Measurements from ENCODE around the gene STAT4.

The STAT4 gene

DNA sequence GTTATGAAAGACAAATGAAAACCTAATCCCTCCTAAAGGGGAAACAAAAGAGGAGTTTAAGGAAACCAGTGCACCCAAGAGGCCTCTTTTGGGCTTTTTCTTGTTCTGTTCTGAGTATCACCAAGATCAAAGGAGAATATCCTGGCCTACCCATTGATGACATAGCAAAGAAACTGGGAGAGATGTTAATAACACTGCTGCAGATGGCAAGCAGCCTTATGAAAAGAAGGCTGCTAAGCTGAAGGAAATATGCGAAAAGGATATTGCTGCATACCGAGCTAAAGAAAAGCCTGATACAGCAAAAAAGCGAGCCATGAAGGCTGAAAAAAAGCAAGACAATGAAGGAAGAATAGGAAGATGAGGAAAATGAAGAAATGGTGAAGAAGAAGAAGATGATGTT lies 23.6 kb upstream of the STAT4 start:
- no peak for DNase-seq

- no peak for DNase-seq
Observed at GRCh38 chr2:191173206-191173605, 22.4 kb upstream of the STAT4 start.

GRCh38 chr2:191171708-191172355 lies 21.0 kb upstream of the STAT4 start:
- no peak for DNase-seq

GRCh38 chr2:191171286-191171685 lies 20.5 kb upstream of the STAT4 start:
- no peak for DNase-seq

- no peak for DNase-seq
Observed at GRCh38 chr2:191170773-191171172, 20.0 kb upstream of the STAT4 start.

GRCh38 chr2:191170301-191170636 lies 19.5 kb upstream of the STAT4 start:
- DNase-seq: no peak

DNA sequence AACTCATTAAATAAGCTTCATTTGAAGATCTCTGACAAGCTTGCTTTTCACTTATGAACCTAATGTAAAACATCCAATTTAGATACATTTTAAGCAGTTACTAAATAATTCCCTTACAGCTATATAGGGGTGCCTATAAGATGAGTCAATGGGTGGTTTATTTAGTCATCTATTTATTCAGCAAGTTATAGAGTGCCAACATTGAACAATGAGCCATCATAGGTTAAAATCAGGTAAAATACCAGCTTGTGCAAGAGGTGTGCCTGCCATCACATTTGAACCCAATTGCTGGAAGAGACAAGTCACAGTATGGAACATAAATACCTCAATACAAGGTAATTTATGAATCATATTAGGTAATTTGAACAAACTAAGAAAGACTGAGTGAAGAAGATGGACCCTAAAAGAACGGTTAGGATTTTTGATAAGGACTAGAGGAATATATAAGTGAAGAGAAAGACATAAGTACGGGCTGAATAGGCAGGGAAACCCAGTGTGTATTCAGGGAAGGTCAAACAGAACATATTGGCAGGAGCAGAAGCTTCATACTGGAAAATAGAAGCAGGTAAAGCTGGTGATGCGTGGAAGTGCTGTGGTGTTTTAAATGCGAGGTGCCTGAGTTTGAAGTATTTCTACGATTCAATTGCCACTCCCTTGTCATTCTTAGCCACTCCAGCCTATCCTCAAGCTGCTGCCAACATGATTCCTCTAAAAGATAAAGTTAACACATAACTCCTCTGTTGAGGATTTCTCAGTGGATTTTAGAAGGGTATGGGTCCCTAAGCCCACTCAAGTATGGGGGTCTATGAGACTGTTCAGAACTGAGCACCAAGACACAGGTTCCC lies 18.9 kb upstream of the STAT4 start:
- DNase-seq: no peak

- no peak for DNase-seq
Observed at GRCh38 chr2:191167766-191168165, 17.0 kb upstream of the STAT4 start.

- DNase-seq: no peak
Observed at GRCh38 chr2:191166756-191167445, 16.1 kb upstream of the STAT4 start.

GRCh38 chr2:191166111-191166755 lies 15.4 kb upstream of the STAT4 start:
- DNase-seq: no peak

DNA sequence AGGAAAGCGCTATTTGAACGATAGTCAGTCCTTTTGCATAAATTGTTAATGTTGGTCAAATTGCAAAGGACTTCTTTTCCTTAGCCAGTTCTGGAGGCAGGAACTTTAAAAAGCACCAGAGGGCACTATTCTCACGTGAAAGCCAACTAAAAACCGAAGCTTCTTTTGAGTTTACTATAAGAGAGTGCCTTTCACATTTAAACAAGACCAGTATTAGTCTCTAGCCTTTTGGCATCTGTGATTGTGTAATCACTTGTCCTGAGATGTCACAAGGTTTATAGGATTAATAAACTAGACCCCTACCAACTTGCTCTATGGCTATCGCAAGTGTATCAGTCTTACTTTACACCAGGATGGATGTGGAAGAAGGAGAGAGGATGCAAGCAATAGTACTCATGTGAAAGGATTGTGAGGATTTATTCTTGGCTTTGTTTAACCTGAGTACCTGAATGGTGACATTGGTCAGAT lies 14.4 kb upstream of the STAT4 start:
- DNase-seq: no peak

DNA sequence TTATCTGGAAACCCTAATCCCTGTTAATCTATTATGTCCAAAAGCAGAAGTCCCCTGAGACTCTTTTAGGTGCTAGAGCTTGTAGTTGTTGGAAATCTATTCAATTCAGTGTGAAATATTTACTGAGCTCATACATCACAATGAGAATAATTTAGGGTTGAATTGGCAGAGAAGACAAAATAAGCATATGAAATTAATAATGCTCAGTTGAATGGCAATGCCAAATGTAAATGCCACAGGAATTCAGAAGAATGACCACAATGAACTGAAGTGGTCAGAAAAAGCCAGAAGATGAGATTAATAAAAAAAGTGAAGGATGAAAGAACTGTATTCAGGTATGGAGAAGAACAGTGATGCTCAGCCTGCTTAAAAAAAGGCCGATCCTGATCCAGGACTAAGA lies 8.0 kb upstream of the STAT4 start:
- DNase-seq: no peak

- DNase-seq: no peak
Observed at GRCh38 chr2:191158193-191158592, 7.4 kb upstream of the STAT4 start.

DNA sequence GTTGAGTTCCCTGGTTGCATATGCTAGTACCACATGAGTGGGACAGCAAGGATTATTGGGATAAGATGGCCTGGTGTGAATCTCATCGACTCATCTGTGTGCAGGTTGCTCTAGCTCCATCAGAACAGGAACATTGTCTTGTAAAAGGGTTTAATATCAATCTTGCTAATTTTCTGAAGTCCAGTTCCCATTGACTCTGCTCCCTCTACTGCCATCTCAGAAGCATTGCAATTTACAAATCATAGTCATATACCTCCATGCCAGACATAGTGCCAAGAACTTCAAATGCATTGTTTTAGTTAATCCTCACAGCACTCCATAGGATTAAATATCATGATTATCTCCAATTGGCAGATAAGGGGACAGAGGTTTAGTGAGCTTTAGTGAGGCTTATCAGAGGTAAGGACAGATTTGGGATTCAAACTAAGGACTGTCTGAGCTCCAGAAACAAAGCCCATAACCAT lies 4.8 kb upstream of the STAT4 start:
- DNase-seq: no peak

GRCh38 chr2:191153716-191154115 lies 2.9 kb upstream of the STAT4 start:
- DNase-seq: no peak

DNA sequence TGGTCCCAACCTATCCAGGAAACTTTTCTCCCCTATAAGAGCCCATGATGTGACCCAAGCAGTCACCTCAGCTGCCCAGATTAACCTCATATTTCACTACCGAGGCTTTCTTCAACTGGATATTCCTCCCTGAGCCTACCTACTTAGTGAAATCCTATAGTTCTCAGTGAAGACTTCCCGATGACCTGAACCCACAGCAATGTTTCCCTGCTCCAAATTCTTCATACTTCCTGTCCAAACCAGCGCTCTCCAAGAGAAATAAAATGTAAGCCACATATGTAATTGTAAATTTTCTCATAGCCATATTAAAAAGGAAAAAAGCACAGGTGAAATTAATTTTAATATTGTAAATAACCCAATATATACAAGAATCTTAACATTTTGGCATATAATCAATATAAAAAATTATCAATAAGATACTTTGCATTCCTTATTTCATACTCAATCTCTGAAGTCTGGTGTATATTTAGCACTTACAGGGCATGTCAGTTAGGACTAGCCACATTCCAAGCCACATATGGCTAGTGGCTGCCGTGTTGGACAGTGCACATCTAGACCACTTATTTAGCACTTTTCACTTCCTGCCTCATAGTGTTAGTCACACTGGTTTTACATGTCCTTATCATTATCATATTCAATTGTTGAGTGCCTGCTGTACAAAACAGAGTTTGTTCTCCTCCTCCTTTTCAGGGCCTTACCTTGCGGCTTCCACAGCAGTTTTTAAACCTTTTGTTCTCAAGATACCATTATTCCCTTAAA lies 1.9 kb upstream of the STAT4 start:
- no peak for DNase-seq

DNA sequence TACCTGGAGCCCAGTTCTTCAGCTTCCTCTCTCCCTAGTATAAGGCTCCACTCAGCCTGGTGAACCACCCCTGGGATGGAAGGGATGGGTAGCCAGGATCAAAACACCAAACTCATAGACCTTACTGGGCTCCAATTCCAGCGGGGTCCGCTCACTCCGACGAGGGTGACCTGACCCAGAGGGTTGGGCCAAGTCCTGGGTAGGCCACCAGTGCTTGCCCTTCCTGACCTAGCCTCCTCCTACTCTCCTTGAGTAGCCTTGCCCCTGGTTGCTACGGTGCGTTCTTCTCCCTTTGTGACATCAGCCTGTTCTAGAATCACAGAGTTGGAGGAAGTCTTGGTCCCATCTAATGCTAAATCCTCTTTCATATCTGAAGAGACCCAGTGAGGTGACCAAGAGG lies 537 bp upstream of the STAT4 start:
- DNase-seq: no peak

GRCh38 chr2:191150230-191150599 lies 579 bp downstream of the STAT4 start:
- no peak for DNase-seq

DNA sequence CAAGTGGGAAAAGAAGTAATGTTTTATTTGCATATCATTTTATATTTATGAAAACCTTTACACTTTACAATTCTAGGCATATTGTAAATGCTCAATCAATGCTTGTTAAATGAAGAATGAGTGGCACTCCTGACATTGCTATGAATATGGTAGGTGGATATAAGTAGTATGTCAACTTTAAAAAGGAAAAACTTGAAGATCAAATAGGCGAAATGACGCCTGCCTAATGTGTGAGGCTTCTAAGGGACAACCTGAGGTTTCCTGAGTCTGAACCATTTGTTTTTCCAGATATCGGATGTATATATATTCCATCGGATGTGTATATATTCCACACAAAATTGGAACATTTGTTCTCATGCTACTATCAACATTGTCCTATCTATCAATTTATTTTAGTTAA lies 1.4 kb downstream of the STAT4 start:
- no peak for DNase-seq

- no peak for DNase-seq
Observed at GRCh38 chr2:191148791-191149190, 2.0 kb downstream of the STAT4 start.

DNA sequence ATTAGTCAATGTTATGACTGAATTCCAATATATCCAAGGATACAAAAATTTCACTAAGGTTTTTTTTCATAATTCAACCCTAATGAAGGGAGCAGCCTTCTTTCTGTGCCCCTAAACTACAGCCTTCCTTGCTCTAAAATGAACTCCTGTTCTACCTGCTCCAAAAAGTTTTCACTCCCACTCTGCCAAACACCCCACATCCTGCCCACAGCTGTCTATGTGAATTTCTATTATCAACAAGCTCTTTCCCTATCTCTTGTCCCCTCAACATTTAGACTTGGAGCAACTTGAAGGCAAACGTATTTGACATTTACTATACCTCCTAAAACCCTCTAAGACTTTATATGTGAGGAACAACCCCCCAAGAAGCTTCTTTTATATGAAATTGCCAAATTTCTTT lies 2.5 kb downstream of the STAT4 start:
- no peak for DNase-seq

- DNase-seq: no peak
Observed at GRCh38 chr2:191145769-191146471, 4.9 kb downstream of the STAT4 start.

All from activated CD4-positive, alpha-beta T cell treated with anti-CD3 and anti-CD28 coated beads for 1 hour (primary cell).